Neuronal stem cell (in vitro differentiated cells): ENCODE measurements around the gene MAP3K20.
"Not testable (repeated sequence)": the region's sequence is repeated elsewhere in the genome, so short reads cannot be mapped to it uniquely, and the experiment has no call there.

Source experiments
- DNase-seq: peaks from one replicate; pipeline ENCODE4 v3.0.0-alpha.2; 2013; ENCODE audit warnings: low spot score
- H2AFZ ChIP-seq: one replicate; pipeline ENCODE4 v1.6.1; 2013; ENCODE audit warnings: mild to moderate bottlenecking, low read length, inconsistent platforms
- H2AK5ac ChIP-seq: 2 replicates; pipeline ENCODE4 v1.6.1; 2013; ENCODE audit warnings: low read depth, mild to moderate bottlenecking, inconsistent platforms, low read length, moderate library complexity, mixed read lengths
- H2BK120ac ChIP-seq: 2 replicates; pipeline ENCODE4 v1.6.1; 2013; ENCODE audit warnings: low read depth, mild to moderate bottlenecking, inconsistent platforms, low read length, moderate library complexity, mixed read lengths
- H2BK12ac ChIP-seq: one replicate; pipeline ENCODE4 v1.6.1; 2013; ENCODE audit warnings: low read length, inconsistent platforms
- H2BK15ac ChIP-seq: 2 replicates; pipeline ENCODE4 v1.6.1; 2013; ENCODE audit warnings: mild to moderate bottlenecking, low read length, inconsistent platforms, mixed read lengths
- H2BK5ac ChIP-seq: one replicate; pipeline ENCODE4 v1.6.1; 2013; ENCODE audit warnings: inconsistent platforms, mild to moderate bottlenecking, low read length, moderate library complexity
- H3K14ac ChIP-seq: one replicate; pipeline ENCODE4 v1.6.1; 2013; ENCODE audit warnings: low read length, inconsistent platforms
- H3K18ac ChIP-seq: 2 replicates; pipeline ENCODE4 v1.6.1; 2013; ENCODE audit warnings: low read length, inconsistent platforms
- H3K23ac ChIP-seq: 2 replicates; pipeline ENCODE4 v1.6.1; 2013; ENCODE audit warnings: low read depth, mild to moderate bottlenecking, mixed read lengths, low read length, inconsistent platforms; ENCODE audit not compliant: poor library complexity
- H3K27ac ChIP-seq: replicated peaks from 3 replicates; pipeline ENCODE4 v1.5.1; 2013; ENCODE audit warnings: low read length, inconsistent platforms
- H3K27me3 ChIP-seq, 3 experiments: 2 replicates each; pipeline ENCODE4 v1.6.1; 2013; ENCODE audit warnings: low read length in 3 of 3, mild to moderate bottlenecking in 2 of 3, inconsistent platforms in 1 of 3, low read depth in 1 of 3, mixed read lengths in 1 of 3, moderate library complexity in 1 of 3; ENCODE audit not compliant: control insufficient read depth in 3 of 3, insufficient read depth in 3 of 3
- H3K36me3 ChIP-seq, 2 donors: replicated peaks in 1 of 2; 2 replicates each; pipeline ENCODE4 v1.6.1; 2013; ENCODE audit warnings: low read length in 2 of 2; ENCODE audit not compliant: control insufficient read depth in 2 of 2, insufficient read depth in 2 of 2
- H3K4ac ChIP-seq: 2 replicates; pipeline ENCODE4 v1.6.1; 2013; ENCODE audit warnings: inconsistent platforms, mild to moderate bottlenecking, low read length, moderate library complexity
- H3K4me1 ChIP-seq, 2 donors: 1 replicate in 1 of 2; 2 replicates in 1 of 2; pipeline ENCODE4 v1.6.1; 2013; ENCODE audit warnings: low read length in 2 of 2, low read depth in 1 of 2; ENCODE audit not compliant: control insufficient read depth in 2 of 2, insufficient read depth in 1 of 2
- H3K4me2 ChIP-seq: one replicate; pipeline ENCODE4 v1.6.1; 2013; ENCODE audit warnings: mild to moderate bottlenecking, low read length, inconsistent platforms; ENCODE audit not compliant: insufficient read depth, poor library complexity, severe bottlenecking
- H3K4me3 ChIP-seq, 2 donors: 2 replicates each; pipeline ENCODE4 v1.5.1; 2013; ENCODE audit warnings: low read length in 2 of 2, mild to moderate bottlenecking in 2 of 2, inconsistent platforms in 1 of 2, moderate library complexity in 1 of 2
- H3K79me1 ChIP-seq: one replicate; pipeline ENCODE4 v1.6.1; 2013; ENCODE audit warnings: low read depth, mild to moderate bottlenecking, inconsistent platforms, low read length, moderate library complexity
- H3K9ac ChIP-seq: one replicate; pipeline ENCODE4 v1.6.1; 2013; ENCODE audit warnings: mild to moderate bottlenecking, low read depth, low read length, inconsistent platforms; ENCODE audit not compliant: poor library complexity
- H3K9me3 ChIP-seq, 2 donors: replicated peaks in 1 of 2; 2 replicates each; pipeline versions ENCODE3 to v1.6.1; 2013; ENCODE audit warnings: low read length in 2 of 2, mild to moderate bottlenecking in 2 of 2, inconsistent platforms in 1 of 2, low read depth in 1 of 2, mixed read lengths in 1 of 2, moderate library complexity in 1 of 2; ENCODE audit not compliant: control insufficient read depth in 2 of 2, insufficient read depth in 1 of 2
- H4K8ac ChIP-seq: one replicate; pipeline ENCODE4 v1.6.1; 2013; ENCODE audit warnings: low read depth, mild to moderate bottlenecking, inconsistent platforms, low read length, moderate library complexity
- H4K91ac ChIP-seq: one replicate; pipeline ENCODE4 v1.6.1; 2013; ENCODE audit warnings: low read length, low read depth, mild to moderate bottlenecking, inconsistent platforms; ENCODE audit not compliant: poor library complexity
- WGBS, 2 donors: extraction: QIAGEN DNeasy Blood & Tissue Kit; methylation state at CpG; one replicate each; pipeline ENCODE4 v1.1.7; 2013; ENCODE audit warnings: missing lambda C conversion rate in 2 of 2, mixed read lengths in 1 of 2; ENCODE audit not compliant: insufficient read length in 2 of 2, insufficient replicate concordance in 1 of 2; ENCODE audit errors: extremely low coverage in 2 of 2; 5-methylcytosine and 5-hydroxymethylcytosine counted together

The MAP3K20 gene

GRCh38 chr2:173124441-173124840, 48.8 kb downstream of the MAP3K20 start:
- Histone ChIP-seq H2BK5ac (no peak overlapping the region), H4K91ac (no peak overlapping the region), H3K9me3 (no peaks in the 10 kb centered on the region), H2AK5ac (no peak overlapping the region), H3K27me3 (no peaks in the 10 kb centered on the region), H3K4me1 (peaks cover 0 to 2% of the 10 kb centered on the region in 2 donors), H3K79me1 (no peaks in the 10 kb centered on the region), H2BK12ac (no peak overlapping the region), H2BK120ac (no peak overlapping the region), H3K27ac (no peak overlapping the region), H3K4me3 (no peak overlapping the region), H3K4ac (no peak overlapping the region), H3K18ac (peak overlapping the region; percentile 38), H3K23ac (no peak overlapping the region), H3K4me2 (no peak overlapping the region), H3K9ac (no peak overlapping the region), H2AFZ (no peak overlapping the region), H3K36me3 (no peaks in the 10 kb centered on the region), H4K8ac (no peak overlapping the region), H2BK15ac (no peak overlapping the region), H3K14ac (no peak overlapping the region)
- DNase-seq: no peak
- no CpG with 5 or more reads among the region's 3 CpGs for WGBS, 2 donors

- H3K4me1 ChIP-seq: peaks cover 2 to 9% of the 10 kb centered on the region in 2 donors
- H2BK5ac ChIP-seq: no peak overlapping the region
- H3K4me3 ChIP-seq: no peak overlapping the region
- H3K27ac ChIP-seq: no peak overlapping the region
- H2BK120ac ChIP-seq: no peak overlapping the region
- no peaks in the 10 kb centered on the region for H3K36me3 ChIP-seq
- no peak overlapping the region for H3K23ac ChIP-seq
- no peaks in the 10 kb centered on the region for H3K27me3 ChIP-seq
- WGBS, 2 donors: no CpG with 5 or more reads among the region's 1 CpG
- no peak overlapping the region for H3K9ac ChIP-seq
- no peak overlapping the region for H3K14ac ChIP-seq
- no peak overlapping the region for H2BK12ac ChIP-seq
- no peak overlapping the region for H3K4me2 ChIP-seq
- H4K8ac ChIP-seq: no peak overlapping the region
- no peak overlapping the region for H3K4ac ChIP-seq
- H4K91ac ChIP-seq: no peak overlapping the region
- H2AFZ ChIP-seq: no peak overlapping the region
- H3K9me3 ChIP-seq: no peaks in the 10 kb centered on the region
- H3K18ac ChIP-seq: no peak overlapping the region
- no peak overlapping the region for H2AK5ac ChIP-seq
- H3K79me1 ChIP-seq: no peaks in the 10 kb centered on the region
- DNase-seq: no peak
- H2BK15ac ChIP-seq: no peak overlapping the region
Observed at GRCh38 chr2:173126819-173127218, 51.2 kb downstream of the MAP3K20 start.

- not testable (repeated sequence) for H3K9ac ChIP-seq, H3K27me3 ChIP-seq, H2BK120ac ChIP-seq, H3K4me2 ChIP-seq, H3K27ac ChIP-seq, DNase-seq, H3K36me3 ChIP-seq, H2BK12ac ChIP-seq, H3K4me3 ChIP-seq, H2AFZ ChIP-seq, H3K79me1 ChIP-seq, H2BK5ac ChIP-seq, H4K8ac ChIP-seq, H3K14ac ChIP-seq, H4K91ac ChIP-seq, H3K18ac ChIP-seq, H3K23ac ChIP-seq, H3K4me1 ChIP-seq, H3K9me3 ChIP-seq, H2AK5ac ChIP-seq, H2BK15ac ChIP-seq, H3K4ac ChIP-seq
- no CpG with 5 or more reads among the region's 5 CpGs for WGBS, 2 donors
Observed at GRCh38 chr2:173128132-173128531, 52.5 kb downstream of the MAP3K20 start.

- Histone ChIP-seq H2BK12ac (no peak overlapping the region), H2BK15ac (no peak overlapping the region), H4K8ac (no peak overlapping the region), H2AFZ (no peak overlapping the region), H2BK5ac (no peak overlapping the region), H4K91ac (no peak overlapping the region), H3K9ac (no peak overlapping the region), H3K27ac (no peak overlapping the region), H3K4ac (no peak overlapping the region), H3K79me1 (no peaks in the 10 kb centered on the region), H2BK120ac (no peak overlapping the region), H3K27me3 (no peaks in the 10 kb centered on the region), H3K4me2 (no peak overlapping the region), H2AK5ac (no peak overlapping the region), H3K18ac (no peak overlapping the region), H3K23ac (no peak overlapping the region), H3K9me3 (no peaks in the 10 kb centered on the region), H3K14ac (no peak overlapping the region), H3K36me3 (no peaks in the 10 kb centered on the region), H3K4me1 (peaks cover 3 to 9% of the 10 kb centered on the region in 2 donors), H3K4me3 (no peak overlapping the region)
- no peak for DNase-seq
- no CpG with 5 or more reads among the region's 6 CpGs for WGBS, 2 donors
Observed at GRCh38 chr2:173130496-173131465, 55.1 kb downstream of the MAP3K20 start.
